Measurements from ENCODE around the gene ATF7.
"Not testable (repeated sequence)": the region's sequence is repeated elsewhere in the genome, so short reads cannot be mapped to it uniquely, and the experiment has no call there.

ATF7 gene

GRCh38 chr12:53626702-53627169 is 554 bp upstream of the ATF7 start:
- DNase-seq (ENCODE audit: low read depth) = no peak

- no peak for DNase-seq (ENCODE audit: low read depth)
Observed at GRCh38 chr12:53625373-53625945, 723 bp downstream of the ATF7 start.

GRCh38 chr12:53624956-53625355 is 1.2 kb downstream of the ATF7 start:
- no peak for DNase-seq (ENCODE audit: low read depth)

- no peak for DNase-seq (ENCODE audit: low read depth)
Observed at GRCh38 chr12:53624458-53624857, 1.7 kb downstream of the ATF7 start.

GRCh38 chr12:53623548-53624385 is 2.4 kb downstream of the ATF7 start:
- no peak for DNase-seq (ENCODE audit: low read depth)

GRCh38 chr12:53622724-53623123 is 3.5 kb downstream of the ATF7 start:
- DNase-seq (ENCODE audit: low read depth) = no peak

- DNase-seq (ENCODE audit: low read depth) = no peak
Observed at GRCh38 chr12:53618275-53618674, 7.9 kb downstream of the ATF7 start.

- DNase-seq (ENCODE audit: low read depth) = no peak
Observed at GRCh38 chr12:53617700-53618099, 8.5 kb downstream of the ATF7 start.

- DNase-seq (ENCODE audit: low read depth) = no peak
Observed at GRCh38 chr12:53616950-53617349, 9.2 kb downstream of the ATF7 start.

- DNase-seq (ENCODE audit: low read depth) = no peak
Observed at GRCh38 chr12:53613821-53614220, 12.4 kb downstream of the ATF7 start.

GRCh38 chr12:53612978-53613377 is 13.2 kb downstream of the ATF7 start:
- no peak for DNase-seq (ENCODE audit: low read depth)

GRCh38 chr12:53611304-53611703 is 14.9 kb downstream of the ATF7 start:
- DNase-seq (ENCODE audit: low read depth) = no peak

- not testable (repeated sequence) for DNase-seq (ENCODE audit: low read depth)
Observed at GRCh38 chr12:53606688-53607087, 19.5 kb downstream of the ATF7 start.

- no peak for DNase-seq (ENCODE audit: low read depth)
Observed at GRCh38 chr12:53604581-53604980, 21.6 kb downstream of the ATF7 start.

- no peak for DNase-seq (ENCODE audit: low read depth)
Observed at GRCh38 chr12:53603804-53604203, 22.4 kb downstream of the ATF7 start.

GRCh38 chr12:53603196-53603595 is 23.0 kb downstream of the ATF7 start:
- DNase-seq (ENCODE audit: low read depth) = no peak

GRCh38 chr12:53602176-53602864 is 23.9 kb downstream of the ATF7 start:
- DNase-seq (ENCODE audit: low read depth) = no peak

GRCh38 chr12:53601296-53601847 is 24.8 kb downstream of the ATF7 start:
- DNase-seq (ENCODE audit: low read depth) = no peak

- DNase-seq (ENCODE audit: low read depth) = no peak
Observed at GRCh38 chr12:53600490-53601295, 25.5 kb downstream of the ATF7 start.

GRCh38 chr12:53599579-53599978 is 26.6 kb downstream of the ATF7 start:
- no peak for DNase-seq (ENCODE audit: low read depth)

GRCh38 chr12:53598971-53599370 is 27.2 kb downstream of the ATF7 start:
- not testable (repeated sequence) for DNase-seq (ENCODE audit: low read depth)

- DNase-seq (ENCODE audit: low read depth) = peak; percentile 59
Observed at GRCh38 chr12:53596920-53597363, 29.2 kb downstream of the ATF7 start.

Data from GM04503 (cell line).